CD14-positive monocyte (primary cell): ENCODE results near the gene TMEM239. TPM values are rescaled to one million over a fixed set of nuclear protein-coding genes. Genes with fewer than 3 reads are reported as not detected.
A peak's percentile ranks its signal among the peaks of the same experiment; 100 is the strongest.

Experiments
- DNase-seq, 3 donors: peaks; one replicate each; pipeline ENCODE4 v3.0.0-alpha.2; 2011 to 2022
- H2AFZ ChIP-seq: 2 replicates; pipeline ENCODE4 v1.6.0; 2012; ENCODE audit warnings: mild to moderate bottlenecking, low read depth, low read length, inconsistent platforms; ENCODE audit not compliant: insufficient read depth, poor library complexity, severe bottlenecking
- H3K27ac ChIP-seq, 2 donors: 1 replicate in 1 of 2; 2 replicates in 1 of 2; pipeline ENCODE4 v1.5.1; 2012 to 2013; ENCODE audit warnings: low read length in 2 of 2, control low read depth in 1 of 2, inconsistent platforms in 1 of 2, low read depth in 1 of 2, mild to moderate bottlenecking in 1 of 2
- H3K27me3 ChIP-seq, 2 donors: one replicate each; pipeline versions ENCODE4 v1.6.0 to v1.6.1; 2011 to 2013; ENCODE audit warnings: low read length in 2 of 2; ENCODE audit not compliant: control insufficient read depth in 2 of 2, insufficient read depth in 2 of 2
- H3K36me3 ChIP-seq, 2 donors: replicated peaks in 1 of 2; 1 replicate in 1 of 2; 2 replicates in 1 of 2; pipeline versions ENCODE4 v1.5.1 to v1.6.1; 2012 to 2013; ENCODE audit warnings: low read length in 2 of 2, control low read depth in 1 of 2, inconsistent platforms in 1 of 2, mild to moderate bottlenecking in 1 of 2; ENCODE audit not compliant: insufficient read depth in 2 of 2, control insufficient read depth in 1 of 2
- H3K4me1 ChIP-seq, 2 donors: 1 replicate in 1 of 2; 2 replicates in 1 of 2; pipeline versions ENCODE4 v1.5.1 to v1.6.1; 2012 to 2013; ENCODE audit warnings: low read length in 2 of 2, control low read depth in 1 of 2, inconsistent platforms in 1 of 2, mild to moderate bottlenecking in 1 of 2, moderate library complexity in 1 of 2; ENCODE audit not compliant: insufficient read depth in 2 of 2, control insufficient read depth in 1 of 2
- H3K4me2 ChIP-seq: replicated peaks from 2 replicates; pipeline ENCODE3; 2012; ENCODE audit warnings: low read length, moderate library complexity, mild to moderate bottlenecking; ENCODE audit not compliant: poor library complexity, severe bottlenecking; ENCODE audit errors: extremely low read depth
- H3K4me3 ChIP-seq, 3 experiments: fragments of 200-600 bp in 1 of 3; sonication (generic) in 1 of 3; replicated peaks in 1 of 3; 1 replicate in 2 of 3; 2 replicates in 1 of 3; pipeline ENCODE4 v1.5.1; 2011 to 2013; ENCODE audit warnings: low read length in 3 of 3, mild to moderate bottlenecking in 3 of 3, control low read depth in 2 of 3, low read depth in 2 of 3, inconsistent platforms in 1 of 3, moderate library complexity in 1 of 3
- H3K79me2 ChIP-seq: 2 replicates; pipeline ENCODE4 v1.6.0; 2012; ENCODE audit warnings: mild to moderate bottlenecking, control low read depth, inconsistent platforms, low read length, moderate library complexity; ENCODE audit not compliant: insufficient read depth
- H3K9ac ChIP-seq: 2 replicates; pipeline ENCODE4 v1.6.0; 2017; ENCODE audit warnings: low read length, mild to moderate bottlenecking; ENCODE audit not compliant: insufficient read depth, poor library complexity, severe bottlenecking
- H3K9me3 ChIP-seq, 2 donors: replicated peaks in 1 of 2; 1 replicate in 1 of 2; 2 replicates in 1 of 2; pipeline versions ENCODE4 v1.5.1 to v1.6.1; 2012 to 2013; ENCODE audit warnings: low read length in 2 of 2, control low read depth in 1 of 2; ENCODE audit not compliant: control insufficient read depth in 1 of 2, insufficient read depth in 1 of 2
- H4K20me1 ChIP-seq: 2 replicates; pipeline ENCODE4 v1.6.0; 2012; ENCODE audit warnings: mild to moderate bottlenecking, low read length, control low read depth, moderate library complexity; ENCODE audit not compliant: insufficient read depth
- H3K27ac Mint-ChIP-seq, 7 donors: one replicate each; pipeline ENCODE4 v1.8.0; 2020; ENCODE audit warnings: mild to moderate bottlenecking in 7 of 7, mixed read lengths in 7 of 7, moderate library complexity in 6 of 7, inconsistent platforms in 2 of 7
- H3K27me3 Mint-ChIP-seq, 3 donors: one replicate each; pipeline ENCODE4 v1.8.0; 2021 to 2022; ENCODE audit warnings: low read depth in 3 of 3, mild to moderate bottlenecking in 3 of 3, mixed read lengths in 3 of 3, moderate library complexity in 3 of 3, inconsistent platforms in 1 of 3
- H3K36me3 Mint-ChIP-seq, 2 donors: one replicate each; pipeline ENCODE4 v1.8.0; 2020; ENCODE audit warnings: mixed read lengths in 2 of 2, inconsistent platforms in 1 of 2, mild to moderate bottlenecking in 1 of 2
- H3K4me1 Mint-ChIP-seq: one replicate; pipeline ENCODE4 v1.8.0; 2020; ENCODE audit warnings: mild to moderate bottlenecking, mixed read lengths
- H3K4me3 Mint-ChIP-seq, 2 donors: one replicate each; pipeline ENCODE4 v1.8.0; 2020; ENCODE audit warnings: mild to moderate bottlenecking in 2 of 2, mixed read lengths in 2 of 2, moderate library complexity in 1 of 2
- H3K9me3 Mint-ChIP-seq, 7 donors: one replicate each; pipeline ENCODE4 v1.8.0; 2020 to 2022; ENCODE audit warnings: mixed read lengths in 7 of 7, mild to moderate bottlenecking in 6 of 7, moderate library complexity in 6 of 7, inconsistent platforms in 2 of 7
- CTCF ChIP-seq: fragments of 200-600 bp; IDR thresholded peaks from one replicate; pipeline ENCODE4 v1.8.0; 2022; ENCODE audit warnings: antibody characterized with exemption, mild to moderate bottlenecking
- WGBS: methylation state at CpG from one replicate; pipeline ENCODE4 v1.1.5; 2013; ENCODE audit warnings: missing lambda C conversion rate; ENCODE audit not compliant: insufficient coverage; 5-methylcytosine and 5-hydroxymethylcytosine counted together
- intact Hi-C, 2 donors: fragments of 100-400 bp; cut with micrococcal nuclease; formaldehyde crosslinking; loops; one replicate each; pipeline versions ENCODE4 v1.15.0 to v1.15.1; 2023
- polyA plus RNA-seq, 3 donors: library from polyadenylated mRNA; depleted of rRNA in 1 of 3; unstranded in 2 of 3; stranded (reverse) in 1 of 3; fragments of 300-500 nt in 2 of 3; fragments of >200 nt in 1 of 3; fragmentation: Illumina TruSeq in 2 of 3; gene quantifications; 1 replicate in 2 of 3; 2 replicates in 1 of 3; pipeline ENCODE4 v1.2.3, GENCODE V29; 2012 to 2021

TMEM239 gene
- polyA plus RNA-seq, 3 donors, result not detected

DNA sequence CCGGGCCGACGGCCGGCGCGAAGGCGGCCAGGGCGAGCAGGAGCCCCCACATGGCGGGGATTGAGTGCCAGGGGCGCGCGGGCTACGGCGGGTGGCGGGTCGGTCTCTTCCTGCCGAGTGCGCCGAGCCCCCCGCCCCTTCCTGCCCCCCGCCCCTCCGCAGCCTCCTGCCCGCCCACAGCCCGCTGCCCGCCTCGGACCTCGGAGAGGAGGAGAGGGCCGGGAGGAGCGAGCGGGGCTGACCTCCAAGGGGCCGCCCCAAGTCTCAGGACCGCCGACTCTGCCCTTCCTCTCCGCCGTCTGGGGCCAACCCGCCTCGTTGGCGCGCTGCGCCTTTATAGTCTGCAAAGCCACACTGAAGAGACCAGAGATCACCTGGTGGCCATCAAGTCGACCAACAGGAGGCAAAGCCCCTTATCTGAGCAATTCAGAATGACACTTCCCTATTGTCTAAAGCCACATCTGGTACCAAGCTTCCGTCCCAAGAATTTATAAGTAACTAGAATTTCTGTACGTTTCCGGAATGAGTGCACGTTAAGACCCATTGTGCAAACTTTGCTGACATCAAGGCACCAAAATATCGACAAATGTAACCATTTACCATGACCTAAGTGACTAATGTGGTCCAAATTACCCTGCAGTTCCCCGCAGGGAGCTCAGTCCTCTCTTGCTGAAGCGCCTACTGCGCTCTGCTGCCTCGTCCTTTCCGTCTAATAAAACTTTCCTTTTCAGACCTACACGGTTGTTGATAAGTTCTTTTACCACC lies 15.5 kb upstream of the TMEM239 start, which contains the start of gene CPXM1:
TSS of gene CPXM1 (minus strand) at position 107 of the 765 bp plus-strand sequence. CDS start at position 52, 55 bp downstream.
- no peaks in the 10 kb centered on the region for H3K79me2 ChIP-seq
- peaks cover 23 to 26% of the 10 kb centered on the region in 2 donors for H3K4me1 ChIP-seq
- Mint-ChIP-seq H3K27me3 (peaks cover 51 to 62% (median 55%) of the 10 kb centered on the region in 3 donors), H3K4me3 (peak within 1 kb of the TSS; percentile 85 to 100), H3K27ac (peak within 1 kb of the TSS in 6 of 7 donors; percentile 32 to 86 (median 70)), H3K36me3 (peaks cover 3 to 8% of the 10 kb centered on the region in 2 donors), H3K9me3 (peaks cover 0 to 10% (median 5%) of the 10 kb centered on the region in 7 donors), H3K4me1 (peaks cover 29% of the 10 kb centered on the region)
- H4K20me1 ChIP-seq, result no peaks in the 10 kb centered on the region
- TF ChIP-seq CTCF, result peak; percentile 26
- H3K9me3 ChIP-seq, result no peaks in the 10 kb centered on the region
- peaks cover 20 to 60% of the 10 kb centered on the region in 2 donors for H3K27me3 ChIP-seq
- peak within 1 kb of the TSS; percentile 85 for H3K4me2 ChIP-seq
- H2AFZ ChIP-seq, result peak within 1 kb of the TSS; percentile 83
- H3K36me3 ChIP-seq, result no peaks in the 10 kb centered on the region
- peak within 1 kb of the TSS; percentile 35 to 77 (median 36) for H3K4me3 ChIP-seq
- H3K9ac ChIP-seq, result peak within 1 kb of the TSS; percentile 36
- intact Hi-C loops, result no loop called here
- under 1% methylated on average over 39 of the region's 52 CpGs for WGBS
- DNase-seq, result peak; percentile 31 to 61 (median 50)
- H3K27ac ChIP-seq, result no peak within 1 kb of the TSS

DNA sequence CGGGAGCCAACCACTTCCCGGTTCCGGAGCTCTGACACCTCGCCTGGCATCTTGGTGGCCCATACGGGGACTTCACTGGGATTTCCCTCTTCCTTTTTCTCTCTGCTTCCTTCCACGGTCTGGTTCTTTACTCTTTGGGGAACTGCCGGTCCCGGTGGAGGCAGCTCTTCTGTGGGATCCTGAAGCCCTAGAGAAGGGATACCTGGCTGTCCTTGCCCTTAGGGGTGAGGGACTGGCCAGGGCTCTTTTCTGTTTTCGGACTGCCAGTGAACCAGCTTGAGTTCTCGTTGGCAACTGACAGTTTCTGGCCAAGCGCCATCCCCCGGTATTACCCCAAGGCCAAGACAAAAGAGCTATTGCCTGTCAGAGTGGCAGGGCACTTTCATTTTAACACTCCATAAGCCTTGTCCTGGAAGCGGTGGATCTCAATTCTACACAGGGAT lies 14.9 kb upstream of the TMEM239 start:
- Histone ChIP-seq H3K27me3 (peaks cover 24 to 66% of the 10 kb centered on the region in 2 donors), H3K4me2 (peak overlapping the region; percentile 85), H3K4me1 (peaks cover 23 to 26% of the 10 kb centered on the region in 2 donors), H3K9ac (no peak overlapping the region), H3K36me3 (no peaks in the 10 kb centered on the region), H2AFZ (peak overlapping the region; percentile 52), H3K9me3 (no peaks in the 10 kb centered on the region), H3K4me3 (peak overlapping the region in 1 of 3 experiments; percentile 77), H3K27ac (no peak overlapping the region), H4K20me1 (no peaks in the 10 kb centered on the region), H3K79me2 (no peaks in the 10 kb centered on the region)
- peak overlapping the region in 5 of 7 donors; percentile 32 to 81 (median 61) for H3K27ac Mint-ChIP-seq
- peaks cover 57 to 68% (median 61%) of the 10 kb centered on the region in 3 donors for H3K27me3 Mint-ChIP-seq
- DNase-seq, result peak in 1 of 3 donors; percentile 67
- intact Hi-C loops, result no loop called here
- peak overlapping the region; percentile 76 to 95 for H3K4me3 Mint-ChIP-seq
- H3K4me1 Mint-ChIP-seq, result peaks cover 29% of the 10 kb centered on the region
- under 1% methylated on average over 11 of the region's 13 CpGs for WGBS
- H3K36me3 Mint-ChIP-seq, result peaks cover 3 to 8% of the 10 kb centered on the region in 2 donors
- peaks cover 0 to 12% (median 5%) of the 10 kb centered on the region in 7 donors for H3K9me3 Mint-ChIP-seq
- no peak for TF ChIP-seq CTCF
